GM20431 (cell line): ENCODE data around the gene PLEKHO1.

Source experiments
- in situ Hi-C: fragments of 300-500 bp; cut with MseI, MboI; formaldehyde crosslinking; loops from one replicate; pipeline ENCODE4 v1.15.0; 2020; ENCODE audit warnings: low sequenced_read_pairs; ENCODE audit not compliant: unreplicated experiment

PLEKHO1 gene

GRCh38 chr1:150146849-150147542 lies 2.7 kb upstream of the PLEKHO1 start:
- in situ Hi-C loops = no loop called here

GRCh38 chr1:150148837-150149270 lies 862 bp upstream of the PLEKHO1 start:
- in situ Hi-C loops = no loop called here

DNA sequence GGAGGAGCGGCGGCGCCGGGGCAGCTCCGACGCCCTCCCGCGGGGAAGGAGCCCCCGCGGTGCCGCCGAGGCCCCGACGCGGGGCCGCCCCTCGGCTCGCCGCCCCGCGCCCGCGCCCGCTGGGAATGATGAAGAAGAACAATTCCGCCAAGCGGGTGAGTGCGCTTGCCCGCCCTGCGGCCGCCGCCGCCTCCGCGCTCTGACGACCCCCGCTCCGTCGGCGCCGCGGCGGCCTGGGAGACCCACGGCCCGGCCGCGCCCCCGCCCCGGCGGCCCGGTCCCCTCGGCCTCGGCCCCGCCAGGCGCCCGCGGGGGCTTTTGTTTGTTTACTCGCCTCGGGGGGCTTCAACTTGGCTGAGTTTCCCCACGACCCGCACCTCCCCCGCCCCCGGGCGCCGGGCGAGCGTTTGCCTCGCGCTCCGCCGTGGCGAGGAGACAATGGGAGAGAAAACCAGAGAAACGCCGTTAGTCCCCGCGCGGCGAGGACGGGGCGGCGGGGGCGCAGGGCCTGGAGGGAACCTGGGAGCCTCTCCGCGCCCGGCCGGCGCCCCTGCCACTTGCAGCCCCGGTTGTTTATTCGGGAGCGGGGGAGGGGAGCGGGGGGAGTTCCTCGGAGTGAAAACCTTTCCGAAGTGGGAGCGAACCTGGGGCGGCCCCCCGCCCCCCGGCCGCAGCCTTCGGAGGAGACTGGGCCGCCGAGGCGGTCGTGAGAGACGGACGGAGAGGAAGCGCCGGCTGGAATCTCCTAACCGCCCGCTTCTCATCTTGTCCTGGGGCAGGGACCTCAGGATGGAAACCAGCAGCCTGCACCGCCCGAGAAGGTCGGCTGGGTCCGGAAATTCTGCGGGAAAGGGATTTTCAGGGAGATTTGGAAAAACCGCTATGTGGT lies 661 bp downstream of the PLEKHO1 start:
- in situ Hi-C loops = no loop called here

GRCh38 chr1:150151291-150152181 lies 1.8 kb downstream of the PLEKHO1 start:
- in situ Hi-C loops = no loop called here

- in situ Hi-C loops = no loop called here
These were observed 2.4 kb downstream of the PLEKHO1 start for GRCh38 chr1:150152182-150152536.

DNA sequence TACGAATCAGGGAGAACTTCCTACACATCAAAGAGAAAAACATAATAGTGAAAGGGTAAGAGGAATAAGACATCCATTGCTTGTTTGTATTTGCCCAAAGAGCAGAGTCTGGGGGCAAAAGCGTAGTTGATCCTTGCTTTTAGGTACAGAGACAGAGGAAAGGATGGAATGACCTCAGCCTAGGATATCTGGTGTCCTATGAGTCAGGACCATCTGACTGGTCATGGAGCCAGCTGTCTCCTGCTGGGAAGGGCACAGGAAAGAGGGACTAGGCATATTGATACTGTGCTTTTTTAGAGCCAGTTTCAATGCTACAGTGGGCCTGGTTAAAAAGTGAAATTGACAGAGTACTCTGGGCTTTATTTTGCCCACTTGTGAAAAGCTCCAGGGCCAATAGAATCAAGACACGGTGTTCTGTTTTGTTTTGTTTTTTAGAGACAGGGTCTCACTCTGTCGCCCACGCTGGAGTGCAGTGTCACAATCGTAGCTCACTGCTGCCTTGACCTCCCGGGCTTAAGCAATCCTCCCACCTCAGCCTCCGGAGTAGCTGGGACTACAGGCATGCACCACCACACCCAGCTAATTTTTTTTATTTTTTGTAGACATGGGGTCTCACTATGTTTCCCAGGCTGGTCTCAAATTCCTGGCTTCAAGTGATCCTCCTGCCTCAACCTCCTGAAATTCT lies 3.2 kb downstream of the PLEKHO1 start:
- in situ Hi-C loops = no loop called here

- in situ Hi-C loops = no loop called here
These were observed 4.4 kb downstream of the PLEKHO1 start for GRCh38 chr1:150154143-150154542.

GRCh38 chr1:150155413-150156071 lies 5.8 kb downstream of the PLEKHO1 start:
- in situ Hi-C loops = no loop called here

DNA sequence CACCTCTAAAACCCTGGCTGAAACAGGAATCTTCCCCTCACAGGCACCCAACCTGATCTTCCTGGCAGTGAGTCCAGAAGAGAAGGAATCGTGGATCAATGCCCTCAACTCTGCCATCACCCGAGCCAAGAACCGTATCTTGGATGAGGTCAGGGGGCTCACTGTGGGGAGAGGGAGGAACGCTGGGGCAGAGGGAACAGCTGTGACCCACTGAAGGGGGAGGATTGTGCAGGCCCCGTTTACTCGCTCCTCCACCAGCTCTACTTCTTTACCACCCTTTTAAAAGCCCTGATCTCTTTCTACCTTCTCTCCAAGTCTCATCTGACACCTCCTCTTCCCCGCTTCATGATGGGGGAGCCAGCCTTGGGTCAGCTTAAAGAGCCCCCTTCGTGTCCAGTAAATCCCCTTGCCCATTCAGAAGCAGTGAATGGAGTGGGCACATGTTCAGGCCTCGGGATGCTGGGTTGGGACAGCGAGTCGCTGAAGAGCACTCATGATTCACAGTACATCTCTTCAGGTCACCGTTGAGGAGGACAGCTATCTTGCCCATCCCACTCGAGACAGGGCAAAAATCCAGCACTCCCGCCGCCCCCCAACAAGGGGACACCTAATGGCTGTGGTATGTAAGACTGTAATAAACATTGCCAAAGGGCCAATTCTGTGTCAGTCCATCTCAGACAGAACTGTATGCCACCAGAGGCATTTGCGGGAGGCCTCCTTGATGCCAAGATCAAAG lies 7.3 kb downstream of the PLEKHO1 start:
- in situ Hi-C loops = no loop called here

GRCh38 chr1:150159550-150159949 lies 9.8 kb downstream of the PLEKHO1 start:
- in situ Hi-C loops = no loop called here

DNA sequence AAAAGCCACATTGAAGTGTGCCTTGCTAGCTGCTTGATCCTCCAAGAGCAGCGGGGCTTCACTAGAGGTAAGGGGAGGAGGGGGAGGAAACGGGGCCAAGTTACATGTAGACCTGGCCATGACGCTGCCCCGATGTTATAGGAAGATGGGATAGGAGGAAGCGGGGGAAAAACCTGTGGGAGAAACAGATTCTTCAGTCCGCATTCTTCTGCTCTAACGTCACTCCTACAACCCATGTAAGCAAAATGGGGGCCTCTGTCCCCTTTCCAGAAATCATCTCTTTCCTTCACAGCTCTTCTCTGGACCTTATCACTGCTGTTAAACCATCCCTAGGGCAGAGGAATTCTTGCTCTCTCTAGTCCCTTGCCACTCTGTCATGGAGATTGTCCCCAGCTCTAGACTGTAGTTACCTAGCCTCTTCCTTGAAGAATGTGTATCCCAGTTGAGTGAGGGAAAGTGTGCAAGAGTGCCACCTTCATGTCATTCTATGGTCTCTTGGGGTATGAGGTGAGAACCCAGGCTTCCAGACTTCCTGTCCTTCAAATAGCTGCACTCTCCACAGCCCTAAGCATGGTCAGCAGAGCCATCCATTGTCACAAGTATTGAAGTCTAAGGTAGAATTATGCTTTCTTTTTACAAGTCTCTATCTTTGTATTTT lies 11.4 kb downstream of the PLEKHO1 start:
- in situ Hi-C loops = loop anchor here (10.0 kb wide), 1 partner anchor 86 kb away; no protein-coding TSS in a partner anchor

DNA sequence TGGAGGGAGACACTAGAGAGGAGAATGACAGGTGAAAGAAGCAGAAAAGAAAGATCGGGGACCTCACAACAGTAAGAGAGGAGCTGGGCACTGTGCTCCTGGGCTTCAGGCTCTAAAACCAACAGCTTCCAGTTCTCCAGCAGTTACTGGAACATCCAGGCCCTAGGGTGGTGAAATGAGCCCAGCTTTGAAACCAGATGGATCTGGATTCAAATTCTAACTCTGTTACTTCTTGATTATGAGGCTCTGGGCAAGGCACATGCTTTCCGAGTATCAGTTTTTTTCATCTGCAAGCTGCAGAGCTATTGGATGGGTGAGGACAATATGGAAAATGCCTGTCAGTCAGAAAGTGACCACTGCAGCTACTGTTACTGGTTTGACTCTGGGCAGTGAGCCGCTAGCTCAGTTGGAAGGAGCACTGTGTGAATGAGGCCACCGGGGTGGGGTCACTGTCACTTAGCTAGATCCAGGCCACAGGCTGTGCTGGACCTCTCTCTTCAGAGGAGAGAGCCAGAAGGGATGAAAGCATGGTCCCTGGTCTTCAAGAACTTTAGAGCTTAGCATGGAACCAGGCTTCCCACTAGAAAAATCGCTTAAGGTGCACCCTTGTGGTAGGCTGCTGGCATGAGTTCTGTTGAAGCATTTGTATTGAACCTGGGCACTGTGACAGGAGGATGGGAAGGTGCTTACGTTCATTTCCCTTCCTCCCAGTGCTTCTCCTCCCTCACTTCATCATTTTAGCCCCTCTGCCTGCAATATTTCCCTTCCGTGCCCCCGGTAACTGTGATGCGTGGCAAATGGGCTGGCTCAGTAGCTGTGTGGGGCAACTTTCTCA lies 12.2 kb downstream of the PLEKHO1 start:
- in situ Hi-C loops = loop anchor here (10.0 kb wide), 1 partner anchor 87 kb away; no protein-coding TSS in a partner anchor

DNA sequence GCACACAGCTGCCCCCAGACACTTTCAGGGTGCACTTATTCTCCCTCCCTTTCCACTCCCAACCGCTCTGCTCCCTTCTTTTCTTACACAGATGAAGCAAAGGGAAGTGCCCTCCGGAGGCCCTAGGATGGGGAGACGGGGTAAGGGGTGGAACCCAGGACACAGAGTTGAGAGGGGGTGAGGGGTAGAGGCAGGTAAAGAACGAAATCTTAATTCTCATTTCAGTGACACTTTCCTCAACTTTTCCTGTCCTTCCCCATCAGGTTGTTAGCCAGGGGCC lies 12.8 kb downstream of the PLEKHO1 start:
- in situ Hi-C loops = loop anchor here (10.0 kb wide), 1 partner anchor 88 kb away; no protein-coding TSS in a partner anchor

DNA sequence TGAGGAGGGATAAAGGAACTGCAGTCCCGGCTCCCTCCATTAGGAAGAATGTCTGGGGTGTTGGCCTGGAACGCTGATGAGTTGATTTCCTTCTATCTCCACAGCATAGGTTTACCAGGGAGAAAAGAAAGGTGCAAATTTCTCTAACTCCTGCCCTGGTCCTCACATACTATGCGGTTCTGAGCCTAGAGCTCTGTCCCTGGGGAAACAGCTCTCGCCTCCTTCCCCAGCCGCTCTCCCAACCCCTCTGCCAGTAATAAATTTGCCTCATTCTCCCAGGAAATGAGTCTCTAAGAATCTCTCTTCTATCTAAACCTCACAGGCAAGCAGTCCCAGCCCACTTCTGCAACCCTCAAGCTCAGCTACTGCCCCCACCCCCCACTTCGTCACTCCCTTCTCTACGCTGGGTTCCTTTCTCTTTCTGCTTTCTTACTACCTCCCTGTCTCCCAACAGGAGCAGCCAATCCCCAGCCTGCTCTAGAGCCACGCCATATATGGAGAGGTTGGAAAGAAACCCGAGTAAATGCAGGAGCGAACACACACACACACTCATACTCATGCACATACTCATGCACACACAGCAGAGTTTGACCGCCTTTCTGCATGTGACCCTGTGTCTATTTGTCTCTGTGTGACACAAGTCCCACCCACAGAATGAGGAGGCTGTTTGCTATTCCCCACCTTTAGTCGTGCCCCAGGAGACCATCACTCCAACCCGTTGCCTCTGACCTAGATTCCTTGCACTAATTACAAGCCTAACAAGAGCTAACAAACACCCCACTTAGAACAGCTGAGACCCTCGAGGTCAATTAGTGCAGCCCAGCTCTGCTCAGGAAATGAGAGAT lies 13.4 kb downstream of the PLEKHO1 start:
- in situ Hi-C loops = loop anchor here (10.0 kb wide), 1 partner anchor 88 kb away; no protein-coding TSS in a partner anchor

- in situ Hi-C loops = loop anchor here (10.0 kb wide), 1 partner anchor 89 kb away; no protein-coding TSS in a partner anchor
These were observed 14.5 kb downstream of the PLEKHO1 start for GRCh38 chr1:150164224-150164623.

DNA sequence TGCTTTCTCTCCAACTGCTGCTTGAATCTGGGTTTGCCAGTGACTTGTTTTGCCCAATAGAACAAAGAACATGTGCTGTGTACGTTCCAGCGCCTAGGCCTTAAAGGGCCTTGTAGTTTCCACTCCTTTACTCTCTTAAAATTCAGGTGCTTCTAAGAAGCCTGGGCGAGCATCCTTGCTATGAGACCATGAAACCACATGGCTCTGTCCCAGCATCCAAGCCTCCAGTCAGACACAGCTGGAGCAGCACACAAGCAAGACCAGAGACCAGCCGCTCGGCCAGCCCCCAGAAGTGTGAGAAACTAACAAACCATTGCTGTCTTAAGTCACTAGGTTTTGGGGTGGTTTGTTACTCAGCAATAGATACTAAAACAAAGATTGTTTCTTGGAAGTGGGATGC lies 15.1 kb downstream of the PLEKHO1 start:
- in situ Hi-C loops = loop anchor here (10.0 kb wide), 1 partner anchor 90 kb away; no protein-coding TSS in a partner anchor
